GM23248 (cell line): ENCODE measurements around the gene EHBP1L1. TPM values are rescaled to one million over a fixed set of nuclear protein-coding genes. Genes with fewer than 3 reads are reported as not detected.
A peak's percentile ranks its signal among the peaks of the same experiment; 100 is the strongest.

Source experiments
- DNase-seq: peaks from one replicate; pipeline ENCODE4 v3.0.0-alpha.2; 2015
- H2AFZ ChIP-seq: fragments of 200-600 bp; sonication (generic); 2 replicates; pipeline ENCODE4 v1.6.1; 2016; ENCODE audit warnings: antibody characterized with exemption
- H3F3A ChIP-seq: fragments of 200-600 bp; sonication (generic); 2 replicates; pipeline ENCODE4 v1.6.1; 2016; ENCODE audit warnings: mild to moderate bottlenecking, antibody characterized with exemption, mixed run types; ENCODE audit not compliant: insufficient read depth
- H3K27ac ChIP-seq: fragments of 200-600 bp; sonication (generic); 2 replicates; pipeline ENCODE4 v1.5.1; 2016; ENCODE audit warnings: mild to moderate bottlenecking
- H3K27me3 ChIP-seq: fragments of 200-600 bp; sonication (generic); replicated peaks from 2 replicates; pipeline ENCODE4 v1.6.1; 2016; ENCODE audit warnings: mild to moderate bottlenecking; ENCODE audit not compliant: insufficient read depth
- H3K36me3 ChIP-seq: fragments of 200-600 bp; sonication (generic); 2 replicates; pipeline ENCODE4 v1.6.1; 2016; ENCODE audit warnings: low read depth, mild to moderate bottlenecking
- H3K4me1 ChIP-seq: fragments of 200-600 bp; sonication (generic); 2 replicates; pipeline ENCODE4 v1.6.1; 2016; ENCODE audit warnings: mild to moderate bottlenecking; ENCODE audit not compliant: insufficient read depth
- H3K4me2 ChIP-seq: fragments of 200-600 bp; sonication (generic); one replicate; pipeline ENCODE4 v1.6.1; 2016; ENCODE audit warnings: mild to moderate bottlenecking; ENCODE audit not compliant: unreplicated experiment
- H3K4me3 ChIP-seq: fragments of 200-600 bp; sonication (generic); 2 replicates; pipeline ENCODE4 v1.5.1; 2016; ENCODE audit warnings: mild to moderate bottlenecking
- H3K79me2 ChIP-seq: fragments of 200-600 bp; sonication (generic); 2 replicates; pipeline ENCODE4 v1.6.1; 2016; ENCODE audit warnings: mild to moderate bottlenecking; ENCODE audit not compliant: insufficient read depth
- H3K9ac ChIP-seq: fragments of 200-600 bp; sonication (generic); 2 replicates; pipeline ENCODE4 v1.6.1; 2016; ENCODE audit warnings: mild to moderate bottlenecking
- H3K9me2 ChIP-seq: fragments of 200-600 bp; sonication (generic); 2 replicates; pipeline ENCODE4 v1.6.1; 2016; ENCODE audit warnings: mixed run types, mild to moderate bottlenecking, moderate library complexity; ENCODE audit not compliant: insufficient read depth
- H3K9me3 ChIP-seq: fragments of 200-600 bp; sonication (generic); one replicate; pipeline ENCODE4 v1.6.1; 2017; ENCODE audit warnings: low read depth
- H4K20me1 ChIP-seq: fragments of 200-600 bp; sonication (generic); 2 replicates; pipeline ENCODE4 v1.6.0; 2016; ENCODE audit not compliant: insufficient read depth
- EZH2 ChIP-seq: fragments of 200-600 bp; sonication (generic); IDR thresholded peaks from 2 replicates; pipeline ENCODE4 v1.6.1; 2018; ENCODE audit warnings: antibody characterized with exemption, mild to moderate bottlenecking; ENCODE audit not compliant: insufficient read depth, poor library complexity, severe bottlenecking
- EZH2phosphoT487 ChIP-seq: fragments of 200-600 bp; sonication (generic); IDR thresholded peaks from 2 replicates; pipeline ENCODE4 v1.6.1; 2018; ENCODE audit warnings: antibody characterized with exemption, moderate library complexity, mild to moderate bottlenecking, low read depth; ENCODE audit not compliant: insufficient read depth
- WGBS, 2 experiments: methylation state at CpG; one replicate each; pipeline ENCODE4 v1.1.6; 2015 to 2017; ENCODE audit warnings: low lambda C conversion rate in 2 of 2, low coverage in 1 of 2; ENCODE audit errors: missing lambda C conversion rate in 2 of 2; 5-methylcytosine and 5-hydroxymethylcytosine counted together
- in situ Hi-C: fragments of 300-500 bp; cut with MboI; formaldehyde crosslinking; loops from 2 replicates; pipeline ENCODE4 v1.15.0; 2020
- polyA plus RNA-seq: library from polyadenylated mRNA; unstranded; fragments of >200 nt; fragmentation: Nextera tagmentation; extraction: Ambion mirVana; gene quantifications from 2 replicates; pipeline ENCODE4 v1.2.1, GENCODE V29; 2016
- total RNA-seq: library from RNA; depleted of rRNA; stranded (reverse); fragments of >200 nt; shearing (Covaris generic); gene quantifications from 2 replicates; pipeline ENCODE4 v1.2.3, GENCODE V29; 2014

Gene EHBP1L1
- total and polyA plus RNA-seq, 2 experiments from 2014 or later = 11.5 to 85.5 TPM

DNA sequence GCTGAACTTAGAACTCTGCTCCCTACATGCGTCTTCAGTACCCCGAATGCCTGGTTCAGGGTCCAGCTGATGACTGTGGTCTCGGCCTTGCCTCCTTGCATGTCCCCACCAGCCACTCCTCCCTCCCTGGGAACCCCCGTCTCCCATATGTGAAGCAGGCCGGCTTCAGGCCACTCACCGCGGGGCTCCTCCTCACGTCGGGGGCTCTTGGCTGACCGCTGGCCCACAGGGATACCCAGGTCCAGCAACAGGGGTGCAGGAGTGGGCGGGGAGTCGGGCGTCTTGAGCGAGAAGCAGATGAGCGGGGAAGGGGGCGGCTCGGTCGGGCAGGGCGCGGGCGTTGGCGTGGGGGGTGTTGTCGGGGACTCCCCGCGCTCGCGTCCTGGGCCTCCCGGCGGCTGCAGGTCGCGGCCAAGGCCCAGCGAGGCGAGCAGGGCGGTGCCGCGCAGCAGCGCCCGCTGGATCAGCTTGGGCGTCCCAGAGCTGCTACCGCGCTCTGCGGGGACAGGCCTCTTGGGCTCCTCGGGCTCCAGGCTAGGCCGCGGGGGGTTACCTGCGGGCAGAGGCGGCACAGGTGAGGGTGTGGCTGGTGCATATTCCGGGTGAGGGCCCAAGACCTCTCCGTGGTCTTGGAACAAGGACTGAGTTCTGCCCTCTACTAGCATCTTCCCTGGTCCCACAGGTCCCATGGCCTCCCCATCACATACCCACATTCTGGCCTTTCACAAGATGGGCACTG is 23.5 kb downstream of the EHBP1L1 start:
- Histone ChIP-seq H3K36me3 (peaks cover 6% of the 10 kb centered on the region; the same call in 1 of the 2 replicates), H3K27ac (no peak overlapping the region), H3K27me3 (no peaks in the 10 kb centered on the region), H4K20me1 (no peaks in the 10 kb centered on the region), H3K4me2 (no peak overlapping the region), H3F3A (peaks cover 5% of the 10 kb centered on the region; the same call in 1 of the 2 replicates), H2AFZ (no peak overlapping the region), H3K4me3 (no peak overlapping the region), H3K4me1 (no peaks in the 10 kb centered on the region), H3K9ac (no peak overlapping the region), H3K9me2 (no peaks in the 10 kb centered on the region), H3K79me2 (no peaks in the 10 kb centered on the region), H3K9me3 (no peaks in the 10 kb centered on the region)
- whole genome bisulfite sequencing, 2 experiments = 88 to 90% methylated on average over 32 to 49 of the region's 49 CpGs
- no peak for DNase-seq
- TF ChIP-seq EZH2phosphoT487 = no peak
- TF ChIP-seq EZH2 = no peak
- in situ Hi-C loops = no loop called here

DNA sequence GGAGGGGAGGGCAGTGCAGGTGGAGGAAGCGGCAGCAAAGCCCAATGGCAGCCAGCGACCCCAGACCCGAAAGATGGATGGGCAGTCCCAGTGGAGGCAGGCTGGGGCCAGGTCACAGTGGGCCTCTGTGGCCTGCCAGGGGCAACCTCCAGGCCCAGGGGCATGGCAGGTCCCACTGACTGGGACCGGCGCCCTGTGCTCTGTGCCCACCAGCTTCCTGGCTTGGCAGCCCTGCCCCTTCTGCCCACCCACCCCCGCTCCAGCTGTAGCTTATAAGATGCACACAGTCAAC is 24.0 kb downstream of the EHBP1L1 start:
- DNase-seq = no peak
- H3K4me2 ChIP-seq = no peak overlapping the region
- no peak overlapping the region for H3K27ac ChIP-seq
- TF ChIP-seq EZH2 = no peak
- TF ChIP-seq EZH2phosphoT487 = no peak
- H3K4me3 ChIP-seq = no peak overlapping the region
- no peaks in the 10 kb centered on the region for H4K20me1 ChIP-seq
- no peaks in the 10 kb centered on the region for H3K9me3 ChIP-seq
- H3F3A ChIP-seq = no peaks in the 10 kb centered on the region
- in situ Hi-C loops = no loop called here
- H3K4me1 ChIP-seq = no peaks in the 10 kb centered on the region
- no peaks in the 10 kb centered on the region for H3K9me2 ChIP-seq
- no peaks in the 10 kb centered on the region for H3K79me2 ChIP-seq
- H3K36me3 ChIP-seq = peaks cover 11% of the 10 kb centered on the region; the same call in 1 of the 2 replicates
- no peak overlapping the region for H3K9ac ChIP-seq
- no peaks in the 10 kb centered on the region for H3K27me3 ChIP-seq
- WGBS, 2 experiments = 98 to 100% methylated on average over 6 of the region's 6 CpGs
- no peak overlapping the region for H2AFZ ChIP-seq

DNA sequence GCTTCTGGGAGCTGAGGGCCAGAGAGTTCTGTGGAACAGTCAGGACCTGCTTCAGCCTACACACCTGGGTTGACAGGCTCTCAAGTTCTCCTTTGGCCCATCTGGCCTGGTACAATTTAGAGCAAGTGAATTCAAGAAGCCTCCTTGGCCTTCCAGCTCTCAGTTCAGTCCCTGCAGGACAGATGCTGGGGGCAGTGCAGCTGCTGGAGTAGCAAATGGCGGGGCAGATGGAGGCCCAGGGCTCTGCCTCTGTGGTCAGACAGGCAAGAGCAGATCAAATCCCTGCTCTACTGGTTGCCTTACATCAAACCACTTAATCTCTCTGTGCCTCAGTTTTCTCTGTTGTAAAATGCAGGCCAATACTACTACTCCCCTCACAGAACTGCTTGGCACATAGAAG is 28.4 kb downstream of the EHBP1L1 start:
- Histone ChIP-seq H3K36me3 (peaks cover 11% of the 10 kb centered on the region; the same call in 1 of the 2 replicates), H3F3A (no peaks in the 10 kb centered on the region)
- no peak for DNase-seq

DNA sequence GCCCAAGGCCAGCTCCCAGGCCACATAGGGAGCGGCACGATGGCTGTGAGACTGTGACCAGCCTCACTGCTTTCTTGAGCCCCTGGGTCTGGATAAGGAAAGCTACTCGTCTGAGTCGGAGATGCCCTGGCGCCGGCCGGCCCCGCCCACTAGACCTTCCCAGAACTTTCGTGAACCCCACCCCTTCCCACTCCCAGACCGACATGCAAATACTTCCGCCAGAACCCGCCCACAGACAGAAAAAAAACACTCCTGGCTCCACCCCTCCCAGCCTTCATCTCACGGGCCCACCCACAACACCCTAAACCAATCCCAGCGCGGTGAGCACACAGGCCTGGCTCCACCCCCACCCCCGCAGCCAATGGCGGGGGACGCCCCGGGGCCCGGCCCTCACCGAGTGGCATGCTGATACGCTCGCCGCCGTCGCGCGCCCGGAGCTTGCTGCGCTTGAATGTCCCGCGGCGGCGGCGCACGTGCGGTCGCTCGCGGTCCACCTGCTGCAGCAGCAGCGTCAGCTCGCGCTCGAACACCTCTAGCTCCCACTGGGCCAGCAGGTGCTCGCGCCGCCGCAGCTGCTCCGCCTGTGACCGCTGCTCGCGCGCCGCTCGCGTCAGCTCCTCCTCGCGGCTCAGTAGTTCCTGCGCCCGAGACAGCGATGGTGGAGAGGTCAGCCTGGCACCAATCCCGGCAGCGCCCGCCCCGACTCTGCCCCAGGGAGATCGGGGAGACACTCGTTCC is 31.2 kb downstream of the EHBP1L1 start:
- peak overlapping the region; percentile 35 for H3K27ac ChIP-seq
- no peaks in the 10 kb centered on the region for H3K9me2 ChIP-seq
- TF ChIP-seq EZH2 (no peak), EZH2phosphoT487 (no peak)
- peaks cover 15% of the 10 kb centered on the region; the same call in 1 of the 2 replicates for H3K4me1 ChIP-seq
- in situ Hi-C loops = no loop called here
- 3 to 6% methylated on average over 56 to 61 of the region's 67 CpGs for WGBS, 2 experiments
- no peak overlapping the region for H2AFZ ChIP-seq
- H3K27me3 ChIP-seq = no peaks in the 10 kb centered on the region
- H4K20me1 ChIP-seq = no peaks in the 10 kb centered on the region; the same call in 1 of the 2 replicates
- peaks cover 35% of the 10 kb centered on the region for H3K79me2 ChIP-seq
- DNase-seq = peak; percentile 98
- H3K4me2 ChIP-seq = peak overlapping the region; percentile 60
- H3K4me3 ChIP-seq = peak overlapping the region; percentile 53
- H3K9ac ChIP-seq = peak overlapping the region; percentile 54
- H3K36me3 ChIP-seq = peaks cover 11% of the 10 kb centered on the region; the same call in 1 of the 2 replicates
- no peaks in the 10 kb centered on the region for H3K9me3 ChIP-seq
- H3F3A ChIP-seq = peaks cover 5% of the 10 kb centered on the region; the same call in 1 of the 2 replicates

More for the DNA sequence above, 28.4 kb downstream of the EHBP1L1 start:
- Histone ChIP-seq H4K20me1 (no peaks in the 10 kb centered on the region; the same call in 1 of the 2 replicates), H3K4me2 (no peak overlapping the region), H2AFZ (no peak overlapping the region), H3K9me2 (no peaks in the 10 kb centered on the region), H3K79me2 (peaks cover 12% of the 10 kb centered on the region), H3K27ac (no peak overlapping the region), H3K4me3 (no peak overlapping the region), H3K9ac (no peak overlapping the region), H3K9me3 (no peaks in the 10 kb centered on the region), H3K4me1 (peaks cover 3% of the 10 kb centered on the region; the same call in 1 of the 2 replicates), H3K27me3 (no peaks in the 10 kb centered on the region)
- WGBS, 2 experiments = 100% methylated on average over 1 of the region's 1 CpG
- in situ Hi-C loops = no loop called here
- TF ChIP-seq EZH2 (no peak), EZH2phosphoT487 (no peak)
